ENCODE results near the gene CCDC34.

Gene CCDC34

DNA sequence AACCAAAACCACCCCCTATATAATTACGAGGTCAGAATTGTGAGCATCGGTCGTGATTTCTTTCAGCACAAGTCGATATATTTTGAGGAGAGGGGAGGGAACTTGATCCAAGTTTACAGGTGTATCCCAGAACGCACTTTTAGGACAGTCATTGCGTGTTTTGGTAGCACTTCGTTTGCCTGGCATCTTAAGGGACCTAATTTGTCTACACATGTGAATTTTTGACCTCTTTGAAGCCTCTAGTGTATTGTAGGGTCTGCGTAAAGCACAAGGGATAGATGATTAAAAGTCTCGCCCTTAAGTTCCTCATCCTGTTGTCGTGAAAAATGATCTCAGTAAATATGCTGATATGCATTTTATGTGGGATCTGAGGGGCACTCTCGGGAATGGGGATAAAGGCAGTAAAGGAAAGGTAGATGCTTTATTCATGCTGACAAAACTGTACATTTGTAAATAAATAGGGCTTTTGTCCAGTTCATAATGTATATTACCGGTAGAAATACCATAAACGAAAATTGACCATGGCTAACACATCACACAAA, 632 bp upstream of the CCDC34 start:
- Mint-ChIP-seq H3K4me1 (ENCODE audit: low read depth in 2 of 2) (peaks cover 16 to 18% of the 10 kb centered on the region in 2 donors), H3K27me3 (no peaks in the 10 kb centered on the region), H3K4me3 (peak overlapping the region; percentile 92 to 94), H3K36me3 (ENCODE audit: insufficient read depth) (peaks cover 9% of the 10 kb centered on the region), H3K9me3 (no peaks in the 10 kb centered on the region), H3K27ac (peak overlapping the region; percentile 91 to 95)
- ATAC-seq (replicated peaks), result no peak
- DNase-seq, result no peak

GRCh38 chr11:27361649-27362431, 1.2 kb downstream of the CCDC34 start:
- Mint-ChIP-seq H3K27me3 (no peaks in the 10 kb centered on the region), H3K36me3 (ENCODE audit: insufficient read depth) (peaks cover 9% of the 10 kb centered on the region)
- no peak for DNase-seq

GRCh38 chr11:27358296-27358695, 4.7 kb downstream of the CCDC34 start:
- Mint-ChIP-seq H3K9me3 (no peaks in the 10 kb centered on the region), H3K4me3 (no peak overlapping the region), H3K27ac (no peak overlapping the region), H3K27me3 (no peaks in the 10 kb centered on the region), H3K36me3 (ENCODE audit: insufficient read depth) (peaks cover 8% of the 10 kb centered on the region), H3K4me1 (ENCODE audit: low read depth in 2 of 2) (peaks cover 14 to 17% of the 10 kb centered on the region in 2 donors)
- DNase-seq (no peak), ATAC-seq (replicated peaks) (no peak)

More at GRCh38 chr11:27361649-27362431, 1.2 kb downstream of the CCDC34 start:
- ATAC-seq (replicated peaks), result no peak
- peaks cover 18 to 23% of the 10 kb centered on the region in 2 donors for H3K4me1 Mint-ChIP-seq (ENCODE audit: low read depth in 2 of 2)
- no peaks in the 10 kb centered on the region for H3K9me3 Mint-ChIP-seq
- H3K4me3 Mint-ChIP-seq, result peak overlapping the region; percentile 92 to 94
- peak overlapping the region in 1 of 2 donors; percentile 91 for H3K27ac Mint-ChIP-seq

GRCh38 chr11:27357250-27357649, 5.8 kb downstream of the CCDC34 start:
- ATAC-seq (replicated peaks), result no peak

GRCh38 chr11:27356624-27357222, 6.3 kb downstream of the CCDC34 start:
- Mint-ChIP-seq H3K4me1 (ENCODE audit: low read depth in 2 of 2) (peaks cover 3 to 5% of the 10 kb centered on the region in 2 donors), H3K4me3 (no peak overlapping the region), H3K36me3 (ENCODE audit: insufficient read depth) (no peaks in the 10 kb centered on the region), H3K9me3 (no peaks in the 10 kb centered on the region), H3K27ac (no peak overlapping the region), H3K27me3 (no peaks in the 10 kb centered on the region)
- no peak for DNase-seq
- ATAC-seq (replicated peaks), result no peak

More at GRCh38 chr11:27357250-27357649, 5.8 kb downstream of the CCDC34 start:
- no peak for DNase-seq
- H3K4me1 Mint-ChIP-seq (ENCODE audit: low read depth in 2 of 2), result peaks cover 6 to 8% of the 10 kb centered on the region in 2 donors
- H3K9me3 Mint-ChIP-seq, result no peaks in the 10 kb centered on the region
- H3K36me3 Mint-ChIP-seq (ENCODE audit: insufficient read depth), result no peaks in the 10 kb centered on the region
- H3K27ac Mint-ChIP-seq, result no peak overlapping the region
- H3K27me3 Mint-ChIP-seq, result no peaks in the 10 kb centered on the region
- no peak overlapping the region for H3K4me3 Mint-ChIP-seq

- DNase-seq (no peak), ATAC-seq (replicated peaks) (no peak)
- no peaks in the 10 kb centered on the region for H3K27me3 Mint-ChIP-seq
- no peak overlapping the region for H3K27ac Mint-ChIP-seq
- no peaks in the 10 kb centered on the region for H3K36me3 Mint-ChIP-seq (ENCODE audit: insufficient read depth)
- H3K9me3 Mint-ChIP-seq, result no peaks in the 10 kb centered on the region
- no peak overlapping the region for H3K4me3 Mint-ChIP-seq
- H3K4me1 Mint-ChIP-seq (ENCODE audit: low read depth in 2 of 2), result peaks cover 3 to 5% of the 10 kb centered on the region in 2 donors
Measured at GRCh38 chr11:27355575-27356104, 7.4 kb downstream of the CCDC34 start.

DNA sequence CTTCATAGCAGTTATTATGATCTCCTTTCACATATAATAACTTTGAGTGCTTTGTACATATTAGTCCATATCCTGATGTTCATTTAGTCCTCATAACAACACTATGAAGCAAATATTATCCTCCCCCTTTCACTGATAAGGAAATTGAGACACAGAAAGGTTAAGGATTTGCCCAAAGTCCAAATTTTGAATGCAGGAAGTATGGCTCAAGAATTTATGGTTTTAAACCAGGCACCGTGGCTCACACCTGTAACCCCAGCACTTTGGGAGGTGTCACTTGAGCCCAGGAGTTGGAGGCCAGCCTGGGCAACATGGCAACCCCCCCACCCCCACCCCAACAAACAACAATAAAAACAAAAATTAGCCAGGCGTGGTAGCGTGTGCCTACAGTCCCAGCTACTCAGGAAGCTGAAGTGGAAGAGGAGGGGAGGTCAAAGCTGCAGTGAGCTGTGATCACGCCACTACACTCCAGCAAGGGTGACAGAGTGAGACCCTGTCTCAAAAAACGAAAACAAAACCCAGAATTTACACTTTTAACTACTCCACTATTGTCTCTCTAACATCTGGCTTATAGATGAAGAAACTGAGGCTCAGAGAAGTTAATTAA, 8.6 kb downstream of the CCDC34 start:
- Mint-ChIP-seq H3K27me3 (no peaks in the 10 kb centered on the region), H3K4me1 (ENCODE audit: low read depth in 2 of 2) (peaks cover 3 to 5% of the 10 kb centered on the region in 2 donors), H3K36me3 (ENCODE audit: insufficient read depth) (no peaks in the 10 kb centered on the region), H3K27ac (no peak overlapping the region), H3K9me3 (no peaks in the 10 kb centered on the region), H3K4me3 (no peak overlapping the region)
- ATAC-seq (replicated peaks) (no peak), DNase-seq (no peak)

- ATAC-seq (replicated peaks) (no peak), DNase-seq (no peak)
- no peaks in the 10 kb centered on the region for H3K36me3 Mint-ChIP-seq (ENCODE audit: insufficient read depth)
- no peak overlapping the region for H3K27ac Mint-ChIP-seq
- no peaks in the 10 kb centered on the region for H3K9me3 Mint-ChIP-seq
- H3K4me3 Mint-ChIP-seq, result no peak overlapping the region
- no peaks in the 10 kb centered on the region for H3K27me3 Mint-ChIP-seq
- H3K4me1 Mint-ChIP-seq (ENCODE audit: low read depth in 2 of 2), result peaks cover 3 to 5% of the 10 kb centered on the region in 2 donors
Measured at GRCh38 chr11:27353593-27354358, 9.2 kb downstream of the CCDC34 start.

GRCh38 chr11:27352781-27353180, 10.2 kb downstream of the CCDC34 start:
- DNase-seq, result no peak
- no peak for ATAC-seq (replicated peaks)
- H3K9me3 Mint-ChIP-seq, result no peaks in the 10 kb centered on the region

DNA sequence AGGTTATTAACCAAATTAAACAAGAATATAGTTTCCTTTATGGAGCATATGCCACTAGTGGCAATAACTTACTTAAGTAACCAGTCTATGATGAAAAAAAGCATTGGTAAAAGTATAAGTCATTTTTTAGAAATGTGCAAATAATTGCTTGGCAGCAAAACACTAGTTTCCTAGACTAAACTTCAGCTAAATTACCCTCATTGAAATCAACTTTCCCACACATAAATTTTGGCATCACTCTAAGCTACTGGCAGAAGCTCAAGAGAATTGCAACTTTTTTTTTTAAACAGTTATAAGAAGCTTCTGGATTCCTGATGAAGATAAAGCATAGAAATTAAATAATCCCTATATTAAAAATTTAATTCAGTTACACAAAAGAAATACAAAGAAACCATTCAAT, 12.5 kb downstream of the CCDC34 start:
- ATAC-seq (replicated peaks), result no peak
- Mint-ChIP-seq H3K9me3 (no peaks in the 10 kb centered on the region), H3K27me3 (no peaks in the 10 kb centered on the region), H3K4me1 (ENCODE audit: low read depth in 2 of 2) (no peaks in the 10 kb centered on the region), H3K4me3 (no peak overlapping the region), H3K27ac (no peak overlapping the region), H3K36me3 (ENCODE audit: insufficient read depth) (no peaks in the 10 kb centered on the region)
- DNase-seq, result no peak

More at GRCh38 chr11:27352781-27353180, 10.2 kb downstream of the CCDC34 start:
- Mint-ChIP-seq H3K36me3 (ENCODE audit: insufficient read depth) (no peaks in the 10 kb centered on the region), H3K27ac (no peak overlapping the region), H3K4me1 (ENCODE audit: low read depth in 2 of 2) (no peaks in the 10 kb centered on the region), H3K27me3 (no peaks in the 10 kb centered on the region), H3K4me3 (no peak overlapping the region)

- Mint-ChIP-seq H3K4me3 (no peak overlapping the region), H3K27me3 (no peaks in the 10 kb centered on the region), H3K27ac (no peak overlapping the region), H3K9me3 (no peaks in the 10 kb centered on the region), H3K4me1 (ENCODE audit: low read depth in 2 of 2) (no peaks in the 10 kb centered on the region), H3K36me3 (ENCODE audit: insufficient read depth) (no peaks in the 10 kb centered on the region)
- DNase-seq (no peak), ATAC-seq (replicated peaks) (no peak)
Measured at GRCh38 chr11:27349919-27350318, 13.1 kb downstream of the CCDC34 start.

- Mint-ChIP-seq H3K9me3 (no peaks in the 10 kb centered on the region), H3K4me3 (no peak overlapping the region), H3K27me3 (no peaks in the 10 kb centered on the region), H3K27ac (no peak overlapping the region), H3K36me3 (ENCODE audit: insufficient read depth) (no peaks in the 10 kb centered on the region), H3K4me1 (ENCODE audit: low read depth in 2 of 2) (no peaks in the 10 kb centered on the region)
- ATAC-seq (replicated peaks) (no peak), DNase-seq (no peak)
Measured at GRCh38 chr11:27348340-27348873, 14.6 kb downstream of the CCDC34 start.

Measured in effector memory CD8-positive, alpha-beta T cell (primary cell).